ENCODE results near the gene ABO. TPM values are rescaled to one million over a fixed set of nuclear protein-coding genes. Genes with fewer than 3 reads are reported as not detected.
A peak's percentile ranks its signal among the peaks of the same experiment; 100 is the strongest.
"Not testable (repeated sequence)": the region's sequence is repeated elsewhere in the genome, so short reads cannot be mapped to it uniquely, and the experiment has no call there.

The ABO gene
- total and polyA plus RNA-seq, 9 of the 15 experiments (the other 6 are each of a cell fraction or from before 2014, with no cell fraction given), result 5.0 to 21.9 (median 11.9) TPM

GRCh38 chr9:133283255-133284032 lies 8.4 kb upstream of the ABO start (continued):
- 0 out of 2 replicates have a peak, but pooled peaks have one; percentile 28 for TF ChIP-seq ZNF263 (CRISPR knock-in tag; IDR thresholded peaks at IDR 0.05; ENCODE audit: borderline replicate concordance)
- TF ChIP-seq ARNT (IDR thresholded peaks at IDR 0.05), result peak; percentile 87 to 96
- peak; percentile 88 for TF ChIP-seq PML (IDR thresholded peaks at IDR 0.05; ENCODE audit: low read length)
- TF ChIP-seq, protein P1, sequence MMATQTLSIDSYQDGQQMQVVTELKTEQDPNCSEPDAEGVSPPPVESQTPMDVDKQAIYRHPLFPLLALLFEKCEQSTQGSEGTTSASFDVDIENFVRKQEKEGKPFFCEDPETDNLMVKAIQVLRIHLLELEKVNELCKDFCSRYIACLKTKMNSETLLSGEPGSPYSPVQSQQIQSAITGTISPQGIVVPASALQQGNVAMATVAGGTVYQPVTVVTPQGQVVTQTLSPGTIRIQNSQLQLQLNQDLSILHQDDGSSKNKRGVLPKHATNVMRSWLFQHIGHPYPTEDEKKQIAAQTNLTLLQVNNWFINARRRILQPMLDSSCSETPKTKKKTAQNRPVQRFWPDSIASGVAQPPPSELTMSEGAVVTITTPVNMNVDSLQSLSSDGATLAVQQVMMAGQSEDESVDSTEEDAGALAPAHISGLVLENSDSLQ (IDR thresholded peaks at IDR 0.05), result peak; percentile 46
- TF ChIP-seq NONO (IDR thresholded peaks at IDR 0.05; ENCODE audit: low read depth in 2 of 2, low read length in 1 of 2), result peak in 1 of 2 experiments; percentile 64; a peak in 2 of 4 replicates
- peak in 1 of 2 experiments; percentile 12; a peak in 1 of 4 replicates for TF ChIP-seq TBL1XR1 (IDR thresholded peaks at IDR 0.05; ENCODE audit: low read length in 2 of 2)
- peak; percentile 23; the same call in 1 of the 2 replicates for TF ChIP-seq MYNN (IDR thresholded peaks at IDR 0.05)
- not testable (repeated sequence) for TF ChIP-seq MYNN (CRISPR knock-in tag; IDR thresholded peaks at IDR 0.05)
- peak; percentile 99 for TF ChIP-seq CBFA2T3 (IDR thresholded peaks at IDR 0.05)
- TF ChIP-seq ZNF766 (CRISPR knock-in tag; conservative IDR thresholded peaks at IDR 0.05), result peak; percentile 87
- peak; percentile 97 for TF ChIP-seq SMAD4 (CRISPR knock-in tag; conservative IDR thresholded peaks at IDR 0.05)
- TF ChIP-seq IRF9 (tag; IDR thresholded peaks at IDR 0.05), result peak; percentile 73; the same call in 1 of the 2 replicates
- peak; percentile 94 for TF ChIP-seq CXXC5 (CRISPR knock-in tag; IDR thresholded peaks at IDR 0.05)
- TF ChIP-seq MECOM (CRISPR knock-in tag; IDR thresholded peaks at IDR 0.05), result peak; percentile 82
- TF ChIP-seq TRIM24 (IDR thresholded peaks at IDR 0.05), result peak; percentile 96
- peak; percentile 99 for TF ChIP-seq GATA2 (CRISPR knock-in tag; IDR thresholded peaks at IDR 0.05)
- peak; percentile 57; the same call in 1 of the 2 replicates for TF ChIP-seq ZNF398 (CRISPR knock-in tag; IDR thresholded peaks at IDR 0.05)
- peak; percentile 95 for TF ChIP-seq HSF4 (CRISPR knock-in tag; IDR thresholded peaks at IDR 0.05; ENCODE audit: borderline replicate concordance)
- peak; percentile 99 for TF ChIP-seq CC2D1A (IDR thresholded peaks at IDR 0.05)
- TF ChIP-seq DMBX1 (CRISPR knock-in tag; IDR thresholded peaks at IDR 0.05; ENCODE audit: borderline replicate concordance), result peak; percentile 94
- peak; percentile 99 for TF ChIP-seq ZNF592 (IDR thresholded peaks at IDR 0.05)

All from K562 (cell line).